ENCODE measurements around the gene FYB2.

DNA sequence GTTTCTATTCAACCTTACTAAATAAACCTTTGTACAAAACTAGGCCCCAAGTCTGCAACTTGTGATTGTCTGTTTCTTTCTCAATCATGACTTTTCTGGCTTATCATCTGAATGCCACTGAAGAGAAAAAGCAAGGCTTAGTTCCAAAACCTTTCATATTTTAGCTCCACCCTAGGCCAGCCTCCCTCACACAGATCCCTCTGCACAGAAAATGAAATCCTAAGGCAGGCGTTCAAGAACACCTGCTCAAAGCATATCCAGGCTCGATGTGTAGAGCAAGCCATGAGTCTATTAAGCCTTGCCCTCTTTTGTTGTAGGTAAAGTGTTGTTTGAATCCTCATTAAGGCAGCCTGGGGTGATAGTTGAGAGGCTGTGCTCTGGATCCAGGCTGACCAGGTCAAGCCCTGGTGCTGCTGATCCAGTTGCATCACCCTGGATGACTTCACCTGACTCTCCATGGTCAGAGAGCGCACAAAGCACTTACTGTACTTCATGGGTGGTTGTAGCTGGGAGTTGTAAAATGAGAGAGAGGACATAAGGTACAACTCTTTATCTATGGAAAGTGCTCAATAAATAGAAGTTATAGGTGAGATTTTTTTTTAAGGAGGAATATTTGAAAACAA, 39.0 kb downstream of the FYB2 start:
- TF ChIP-seq, protein P1, sequence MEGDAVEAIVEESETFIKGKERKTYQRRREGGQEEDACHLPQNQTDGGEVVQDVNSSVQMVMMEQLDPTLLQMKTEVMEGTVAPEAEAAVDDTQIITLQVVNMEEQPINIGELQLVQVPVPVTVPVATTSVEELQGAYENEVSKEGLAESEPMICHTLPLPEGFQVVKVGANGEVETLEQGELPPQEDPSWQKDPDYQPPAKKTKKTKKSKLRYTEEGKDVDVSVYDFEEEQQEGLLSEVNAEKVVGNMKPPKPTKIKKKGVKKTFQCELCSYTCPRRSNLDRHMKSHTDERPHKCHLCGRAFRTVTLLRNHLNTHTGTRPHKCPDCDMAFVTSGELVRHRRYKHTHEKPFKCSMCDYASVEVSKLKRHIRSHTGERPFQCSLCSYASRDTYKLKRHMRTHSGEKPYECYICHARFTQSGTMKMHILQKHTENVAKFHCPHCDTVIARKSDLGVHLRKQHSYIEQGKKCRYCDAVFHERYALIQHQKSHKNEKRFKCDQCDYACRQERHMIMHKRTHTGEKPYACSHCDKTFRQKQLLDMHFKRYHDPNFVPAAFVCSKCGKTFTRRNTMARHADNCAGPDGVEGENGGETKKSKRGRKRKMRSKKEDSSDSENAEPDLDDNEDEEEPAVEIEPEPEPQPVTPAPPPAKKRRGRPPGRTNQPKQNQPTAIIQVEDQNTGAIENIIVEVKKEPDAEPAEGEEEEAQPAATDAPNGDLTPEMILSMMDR (optimal IDR thresholded peaks at IDR 0.05 in 1 of 3, IDR thresholded peaks at IDR 0.05 in 1 of 3, conservative IDR thresholded peaks at IDR 0.05 in 1 of 3; ENCODE audit: extremely low read depth in 1 of 3, insufficient read depth in 2 of 3, low read length in 3 of 3): no peak
- TF ChIP-seq EZH2 (IDR thresholded peaks at IDR 0.05; ENCODE audit: low read length): no peak
